Gastroesophageal sphincter (tissue), 3 donors: ENCODE measurements around the gene PRKCZ.

Source experiments
- POLR2A ChIP-seq, 2 donors: fragments of 450-650 bp; IDR thresholded peaks; one replicate each; pipeline ENCODE4 v1.6.1; 2017; ENCODE audit warnings: antibody characterized with exemption in 2 of 2, mild to moderate bottlenecking in 2 of 2, moderate library complexity in 1 of 2
- TF ChIP-seq, protein P1 (sequence below), 4 experiments: fragments of 200-600 bp in 2 of 4; fragments of 450-650 bp in 2 of 4; sonication (generic) in 1 of 4; IDR thresholded peaks; one replicate each; pipeline ENCODE4 v1.5.1; 2017 to 2019; ENCODE audit warnings: antibody characterized with exemption in 4 of 4, mild to moderate bottlenecking in 2 of 4, moderate library complexity in 2 of 4

DNA sequence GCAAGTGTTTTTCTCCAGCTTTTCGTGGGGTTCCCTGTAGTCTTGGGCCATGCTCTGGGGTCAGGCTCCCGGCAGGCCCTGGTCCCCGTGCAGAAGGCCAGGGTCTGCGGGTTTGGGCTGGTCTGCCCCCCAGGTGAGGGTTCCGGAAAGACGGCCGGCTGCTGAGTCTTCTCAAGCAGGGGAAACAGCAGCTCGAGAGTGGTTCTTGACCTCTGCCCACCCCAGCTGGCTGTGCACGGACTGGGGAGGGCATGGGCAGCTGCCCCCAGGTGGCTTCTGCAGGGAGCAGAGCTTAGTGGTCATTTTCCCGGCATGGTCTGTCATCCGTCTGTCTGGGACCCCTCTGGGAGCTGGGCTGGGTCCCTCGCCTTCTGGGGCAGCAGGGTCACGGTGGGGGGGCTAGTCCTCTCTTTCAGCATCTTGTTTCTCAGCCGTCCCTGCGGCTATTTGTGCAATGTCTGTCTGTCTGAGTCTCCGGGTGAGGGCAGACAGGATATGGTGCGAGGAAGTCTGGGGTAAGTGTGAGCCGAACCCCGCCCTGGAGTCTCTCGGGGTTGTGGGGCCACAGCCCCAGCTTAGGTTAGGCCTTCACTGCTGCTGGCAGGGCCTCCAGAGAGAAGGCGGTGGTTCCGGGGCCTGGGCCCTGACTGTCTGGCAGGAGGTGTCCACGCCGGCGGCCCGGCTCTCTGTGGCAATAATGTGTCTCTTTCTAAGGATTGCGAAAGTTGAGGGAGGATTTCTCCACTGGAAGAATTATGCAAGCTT lies 184.0 kb downstream of the PRKCZ start:
- TF ChIP-seq, protein P1, sequence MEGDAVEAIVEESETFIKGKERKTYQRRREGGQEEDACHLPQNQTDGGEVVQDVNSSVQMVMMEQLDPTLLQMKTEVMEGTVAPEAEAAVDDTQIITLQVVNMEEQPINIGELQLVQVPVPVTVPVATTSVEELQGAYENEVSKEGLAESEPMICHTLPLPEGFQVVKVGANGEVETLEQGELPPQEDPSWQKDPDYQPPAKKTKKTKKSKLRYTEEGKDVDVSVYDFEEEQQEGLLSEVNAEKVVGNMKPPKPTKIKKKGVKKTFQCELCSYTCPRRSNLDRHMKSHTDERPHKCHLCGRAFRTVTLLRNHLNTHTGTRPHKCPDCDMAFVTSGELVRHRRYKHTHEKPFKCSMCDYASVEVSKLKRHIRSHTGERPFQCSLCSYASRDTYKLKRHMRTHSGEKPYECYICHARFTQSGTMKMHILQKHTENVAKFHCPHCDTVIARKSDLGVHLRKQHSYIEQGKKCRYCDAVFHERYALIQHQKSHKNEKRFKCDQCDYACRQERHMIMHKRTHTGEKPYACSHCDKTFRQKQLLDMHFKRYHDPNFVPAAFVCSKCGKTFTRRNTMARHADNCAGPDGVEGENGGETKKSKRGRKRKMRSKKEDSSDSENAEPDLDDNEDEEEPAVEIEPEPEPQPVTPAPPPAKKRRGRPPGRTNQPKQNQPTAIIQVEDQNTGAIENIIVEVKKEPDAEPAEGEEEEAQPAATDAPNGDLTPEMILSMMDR (IDR thresholded peaks at IDR 0.05): peak in 1 of 4 experiments; percentile 8
- TF ChIP-seq POLR2A (IDR thresholded peaks at IDR 0.05): peak in 1 of 2 donors; percentile 21
